ENCODE data around the gene CDCA8. TPM values are rescaled to one million over a fixed set of nuclear protein-coding genes. Genes with fewer than 3 reads are reported as not detected.

CDCA8 gene
- total RNA-seq, 1 experiment from 2014 or later = 51.7 TPM

DNA sequence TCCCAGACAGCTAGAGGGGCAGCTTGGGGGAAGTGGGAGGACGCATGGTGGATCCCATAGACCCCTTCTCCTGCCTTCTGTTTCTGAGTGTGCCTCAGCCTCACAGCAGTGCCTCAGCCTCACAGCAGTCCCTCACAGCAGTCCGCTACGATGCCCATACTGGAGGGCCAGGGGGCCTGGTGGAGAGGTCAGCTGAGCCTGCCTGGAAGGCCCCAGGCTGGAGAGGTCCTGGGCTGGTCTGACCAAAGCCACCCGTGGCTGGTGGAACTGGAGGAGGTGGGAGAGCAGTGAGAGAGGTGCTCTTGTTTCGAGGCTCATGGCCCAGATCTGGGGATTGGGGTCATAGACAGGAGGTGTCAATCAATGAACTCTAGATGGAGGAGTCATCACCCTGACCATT, 41.6 kb upstream of the CDCA8 start:
- ChIA-PET POLR2A (no interaction called here), RAD21 (ENCODE audit: low non-redundant PET in 1 of 2, low total read pairs in 2 of 2, uncharacterized antibody in 2 of 2, unreplicated experiment in 2 of 2) (no interaction called here), CTCF (no interaction called here)
- no TSS peak for BruUV-seq (replicated peaks)
- Histone ChIP-seq H3K27me3 (ENCODE audit: insufficient read depth, low read length) (no peaks in the 10 kb centered on the region), H3K27ac (ENCODE audit: low read depth, low read length) (no peak overlapping the region), H3K9me3 (ENCODE audit: control insufficient read depth in 1 of 2, insufficient read depth in 1 of 2, low read depth in 1 of 2, low read length in 2 of 2) (no peaks in the 10 kb centered on the region), H3K4me3 (replicated peaks in 1 of 2; ENCODE audit: low read depth in 1 of 2, low read length in 2 of 2) (no peak overlapping the region), H3K36me3 (ENCODE audit: control insufficient read depth in 1 of 2, insufficient read depth in 2 of 2, low read length in 2 of 2) (no peaks in the 10 kb centered on the region), H4K20me1 (ENCODE audit: insufficient read depth) (no peaks in the 10 kb centered on the region), H3K79me2 (ENCODE audit: insufficient read depth, low read length) (no peaks in the 10 kb centered on the region), H3K9ac (ENCODE audit: low read length) (no peak overlapping the region), H3K4me2 (ENCODE audit: low read length) (no peak overlapping the region), H3K4me1 (ENCODE audit: control insufficient read depth in 1 of 2, insufficient read depth in 2 of 2, low read length in 2 of 2) (no peaks in the 10 kb centered on the region), H3K9me2 (ENCODE audit: insufficient read depth) (no peaks in the 10 kb centered on the region), H2AFZ (ENCODE audit: low read depth, low read length, poor library complexity, severe bottlenecking) (no peak overlapping the region)
- ATAC-seq (no peak), DNase-seq (ENCODE audit: low read depth, low spot score) (no peak)
- no peak for TF ChIP-seq CEBPB (IDR thresholded peaks at IDR 0.05; ENCODE audit: low read depth)
- TF ChIP-seq EZH2 (IDR thresholded peaks at IDR 0.05) = no peak
- TF ChIP-seq, protein P1, sequence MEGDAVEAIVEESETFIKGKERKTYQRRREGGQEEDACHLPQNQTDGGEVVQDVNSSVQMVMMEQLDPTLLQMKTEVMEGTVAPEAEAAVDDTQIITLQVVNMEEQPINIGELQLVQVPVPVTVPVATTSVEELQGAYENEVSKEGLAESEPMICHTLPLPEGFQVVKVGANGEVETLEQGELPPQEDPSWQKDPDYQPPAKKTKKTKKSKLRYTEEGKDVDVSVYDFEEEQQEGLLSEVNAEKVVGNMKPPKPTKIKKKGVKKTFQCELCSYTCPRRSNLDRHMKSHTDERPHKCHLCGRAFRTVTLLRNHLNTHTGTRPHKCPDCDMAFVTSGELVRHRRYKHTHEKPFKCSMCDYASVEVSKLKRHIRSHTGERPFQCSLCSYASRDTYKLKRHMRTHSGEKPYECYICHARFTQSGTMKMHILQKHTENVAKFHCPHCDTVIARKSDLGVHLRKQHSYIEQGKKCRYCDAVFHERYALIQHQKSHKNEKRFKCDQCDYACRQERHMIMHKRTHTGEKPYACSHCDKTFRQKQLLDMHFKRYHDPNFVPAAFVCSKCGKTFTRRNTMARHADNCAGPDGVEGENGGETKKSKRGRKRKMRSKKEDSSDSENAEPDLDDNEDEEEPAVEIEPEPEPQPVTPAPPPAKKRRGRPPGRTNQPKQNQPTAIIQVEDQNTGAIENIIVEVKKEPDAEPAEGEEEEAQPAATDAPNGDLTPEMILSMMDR (IDR thresholded peaks at IDR 0.05 in 2 of 3, conservative IDR thresholded peaks at IDR 0.05 in 1 of 3; ENCODE audit: borderline replicate concordance in 1 of 3, insufficient read depth in 1 of 3, low read depth in 2 of 3, low read length in 2 of 3) = no peak
- TF ChIP-seq EZH2phosphoT487 (IDR thresholded peaks at IDR 0.05; ENCODE audit: borderline replicate concordance) = no peak
- TF ChIP-seq ZFX (IDR thresholded peaks at IDR 0.05) = no peak
- no peak for TF ChIP-seq JUND (IDR thresholded peaks at IDR 0.05)
- no peak for TF ChIP-seq ELF1 (IDR thresholded peaks at IDR 0.05; ENCODE audit: borderline replicate concordance, low read depth)
- TF ChIP-seq RAD21 (IDR thresholded peaks at IDR 0.05; ENCODE audit: low read depth) = no peak
- no peak for TF ChIP-seq SRF (IDR thresholded peaks at IDR 0.05; ENCODE audit: low read depth)
- TF ChIP-seq EGR1 (IDR thresholded peaks at IDR 0.05; ENCODE audit: low read depth) = no peak
- TF ChIP-seq, protein P2, sequence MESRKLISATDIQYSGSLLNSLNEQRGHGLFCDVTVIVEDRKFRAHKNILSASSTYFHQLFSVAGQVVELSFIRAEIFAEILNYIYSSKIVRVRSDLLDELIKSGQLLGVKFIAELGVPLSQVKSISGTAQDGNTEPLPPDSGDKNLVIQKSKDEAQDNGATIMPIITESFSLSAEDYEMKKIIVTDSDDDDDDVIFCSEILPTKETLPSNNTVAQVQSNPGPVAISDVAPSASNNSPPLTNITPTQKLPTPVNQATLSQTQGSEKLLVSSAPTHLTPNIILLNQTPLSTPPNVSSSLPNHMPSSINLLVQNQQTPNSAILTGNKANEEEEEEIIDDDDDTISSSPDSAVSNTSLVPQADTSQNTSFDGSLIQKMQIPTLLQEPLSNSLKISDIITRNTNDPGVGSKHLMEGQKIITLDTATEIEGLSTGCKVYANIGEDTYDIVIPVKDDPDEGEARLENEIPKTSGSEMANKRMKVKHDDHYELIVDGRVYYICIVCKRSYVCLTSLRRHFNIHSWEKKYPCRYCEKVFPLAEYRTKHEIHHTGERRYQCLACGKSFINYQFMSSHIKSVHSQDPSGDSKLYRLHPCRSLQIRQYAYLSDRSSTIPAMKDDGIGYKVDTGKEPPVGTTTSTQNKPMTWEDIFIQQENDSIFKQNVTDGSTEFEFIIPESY (IDR thresholded peaks at IDR 0.05; ENCODE audit: extremely low read depth, insufficient replicate concordance, low read length) = no peak
- TF ChIP-seq CBX3 (IDR thresholded peaks at IDR 0.05; ENCODE audit: low read depth) = no peak
- intact Hi-C loops (cut with micrococcal nuclease) = no loop called here
